Keratinocyte (primary cell): Measurements from ENCODE around the gene STRADB. TPM values are rescaled to one million over a fixed set of nuclear protein-coding genes. Genes with fewer than 3 reads are reported as not detected.

ENCODE experiments used
- DNase-seq: peaks from one replicate; pipeline ENCODE4 v3.0.0-alpha.2; 2011; ENCODE audit warnings: low read depth, missing footprints, low spot score
- FAIRE-seq: peaks from 2 replicates; lab custom pipeline; 2011; peaks lifted over from hg19 to GRCh38; lab: Jason Lieb, UNC
- H2AFZ ChIP-seq: 2 replicates; pipeline ENCODE4 v1.6.0; 2012; ENCODE audit warnings: low read length, control low read depth, inconsistent platforms; ENCODE audit not compliant: control insufficient read depth
- H3K27ac ChIP-seq: 2 replicates; pipeline ENCODE4 v1.5.1; 2011; ENCODE audit warnings: low read length; ENCODE audit not compliant: control insufficient read depth, insufficient read depth
- H3K27me3 ChIP-seq: 3 replicates; pipeline ENCODE4 v1.6.0; 2011; ENCODE audit warnings: low read length; ENCODE audit not compliant: control insufficient read depth, insufficient read depth; ENCODE audit errors: extremely low read depth
- H3K36me3 ChIP-seq, 2 experiments: 2 replicates in 1 of 2; 3 replicates in 1 of 2; pipeline ENCODE4 v1.5.1; 2011; ENCODE audit warnings: low read length in 2 of 2, mild to moderate bottlenecking in 1 of 2; ENCODE audit not compliant: control insufficient read depth in 2 of 2, insufficient read depth in 2 of 2; ENCODE audit errors: extremely low read depth in 1 of 2
- H3K4me1 ChIP-seq: 3 replicates; pipeline ENCODE4 v1.5.1; 2011; ENCODE audit warnings: low read length; ENCODE audit not compliant: control insufficient read depth, insufficient read depth; ENCODE audit errors: extremely low read depth
- H3K4me2 ChIP-seq: 3 replicates; pipeline ENCODE4 v1.6.0; 2011; ENCODE audit warnings: low read depth, low read length; ENCODE audit not compliant: control insufficient read depth, insufficient read depth; ENCODE audit errors: extremely low read depth
- H3K4me3 ChIP-seq, 3 experiments: fragments of 200-600 bp in 1 of 3; sonication (generic) in 1 of 3; 2 replicates in 2 of 3; 3 replicates in 1 of 3; pipeline ENCODE4 v1.5.1; 2011 to 2016; ENCODE audit warnings: low read length in 3 of 3, mild to moderate bottlenecking in 3 of 3, control low read depth in 2 of 3, inconsistent platforms in 1 of 3, low read depth in 1 of 3, mixed read lengths in 1 of 3, mixed run types in 1 of 3, moderate library complexity in 1 of 3; ENCODE audit not compliant: control insufficient read depth in 2 of 3, insufficient read depth in 2 of 3; ENCODE audit errors: extremely low read depth in 1 of 3
- H3K79me2 ChIP-seq: 2 replicates; pipeline ENCODE4 v1.6.0; 2012; ENCODE audit warnings: low read length; ENCODE audit not compliant: control insufficient read depth, insufficient read depth
- H3K9ac ChIP-seq: 3 replicates; pipeline ENCODE4 v1.6.0; 2011; ENCODE audit warnings: low read length; ENCODE audit not compliant: control insufficient read depth, insufficient read depth; ENCODE audit errors: extremely low read depth
- H3K9me1 ChIP-seq: 3 replicates; pipeline ENCODE4 v1.6.0; 2011; ENCODE audit warnings: low read length; ENCODE audit not compliant: control insufficient read depth, insufficient read depth; ENCODE audit errors: extremely low read depth
- H3K9me3 ChIP-seq: 2 replicates; pipeline ENCODE4 v1.5.1; 2012; ENCODE audit warnings: low read depth, low read length; ENCODE audit not compliant: control insufficient read depth
- H4K20me1 ChIP-seq: 3 replicates; pipeline ENCODE4 v1.6.0; 2011; ENCODE audit warnings: low read length; ENCODE audit not compliant: control insufficient read depth, insufficient read depth; ENCODE audit errors: extremely low read depth
- EZH2 ChIP-seq: IDR thresholded peaks from one replicate; pipeline ENCODE4 v1.6.1; 2012; ENCODE audit warnings: inconsistent platforms, mild to moderate bottlenecking, low read length, moderate library complexity
- dilution Hi-C: fragments of 300-500 bp; cut with MboI; formaldehyde crosslinking; loops from one replicate; pipeline ENCODE4 v1.7.0; 2020; ENCODE audit warnings: low sequenced_read_pairs; ENCODE audit not compliant: extremely low pct_ligation_motif_present
- polyA plus RNA-seq, 5 experiments: library from polyadenylated mRNA; depleted of rRNA in 3 of 5; stranded (reverse) in 3 of 5; stranded (forward) in 1 of 5; unstranded in 1 of 5; fragments of >200 nt; gene quantifications; 1 replicate in 1 of 5; 2 replicates in 3 of 5; 3 replicates in 1 of 5; pipeline versions ENCODE4 v1.2.1 to v1.2.3, GENCODE V29; 2011 to 2012; ENCODE audit warnings: missing spikeins in 2 of 5, low read depth in 1 of 5, low replicate concordance in 1 of 5
- TF ChIP-seq, protein P1 (sequence below), 3 experiments: IDR thresholded peaks in 1 of 3; conservative IDR thresholded peaks in 1 of 3; optimal IDR thresholded peaks in 1 of 3; 2 replicates in 2 of 3; 3 replicates in 1 of 3; pipeline versions ENCODE3 to v1.5.1; 2011; ENCODE audit warnings: low read length in 3 of 3, mild to moderate bottlenecking in 3 of 3, moderate library complexity in 2 of 3, control low read depth in 1 of 3, inconsistent platforms in 1 of 3; ENCODE audit not compliant: insufficient read depth in 2 of 3; ENCODE audit errors: extremely low read depth in 1 of 3

STRADB gene
- polyA plus RNA-seq, 1 donor (not counting 4 experiments of a cell fraction or from before 2014, with no cell fraction given): 14.6 TPM

DNA sequence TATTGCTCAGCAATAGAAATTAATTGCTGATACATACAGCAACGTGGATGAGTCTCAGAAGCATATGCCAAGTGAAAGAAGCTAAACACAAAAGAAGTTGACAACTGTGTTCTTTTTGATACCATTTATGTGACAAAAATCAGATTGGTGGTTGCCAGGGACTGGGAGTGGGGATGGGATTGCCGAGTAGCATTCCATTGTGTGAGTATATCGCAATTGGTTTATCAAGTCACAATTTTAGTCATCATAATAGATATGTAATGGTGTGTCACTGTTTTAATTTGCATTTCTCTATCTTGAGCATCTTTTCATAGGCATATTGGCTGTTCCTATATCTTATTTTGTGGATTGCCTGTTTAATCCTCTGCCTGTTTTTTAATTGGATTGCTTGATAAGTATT, 20.9 kb downstream of the STRADB start:
- Histone ChIP-seq H3K4me3 (no peak overlapping the region), H4K20me1 (no peaks in the 10 kb centered on the region), H2AFZ (no peak overlapping the region), H3K27ac (no peak overlapping the region), H3K9ac (no peak overlapping the region), H3K4me2 (no peak overlapping the region), H3K36me3 (peaks cover 0 to 7% of the 10 kb centered on the region in 2 experiments), H3K79me2 (no peaks in the 10 kb centered on the region), H3K9me3 (no peaks in the 10 kb centered on the region), H3K9me1 (no peaks in the 10 kb centered on the region), H3K4me1 (peaks cover 16% of the 10 kb centered on the region), H3K27me3 (no peaks in the 10 kb centered on the region)
- no peak for DNase-seq
- no peak for FAIRE-seq
- dilution Hi-C loops: no loop called here
- TF ChIP-seq EZH2: no peak
- TF ChIP-seq, protein P1, sequence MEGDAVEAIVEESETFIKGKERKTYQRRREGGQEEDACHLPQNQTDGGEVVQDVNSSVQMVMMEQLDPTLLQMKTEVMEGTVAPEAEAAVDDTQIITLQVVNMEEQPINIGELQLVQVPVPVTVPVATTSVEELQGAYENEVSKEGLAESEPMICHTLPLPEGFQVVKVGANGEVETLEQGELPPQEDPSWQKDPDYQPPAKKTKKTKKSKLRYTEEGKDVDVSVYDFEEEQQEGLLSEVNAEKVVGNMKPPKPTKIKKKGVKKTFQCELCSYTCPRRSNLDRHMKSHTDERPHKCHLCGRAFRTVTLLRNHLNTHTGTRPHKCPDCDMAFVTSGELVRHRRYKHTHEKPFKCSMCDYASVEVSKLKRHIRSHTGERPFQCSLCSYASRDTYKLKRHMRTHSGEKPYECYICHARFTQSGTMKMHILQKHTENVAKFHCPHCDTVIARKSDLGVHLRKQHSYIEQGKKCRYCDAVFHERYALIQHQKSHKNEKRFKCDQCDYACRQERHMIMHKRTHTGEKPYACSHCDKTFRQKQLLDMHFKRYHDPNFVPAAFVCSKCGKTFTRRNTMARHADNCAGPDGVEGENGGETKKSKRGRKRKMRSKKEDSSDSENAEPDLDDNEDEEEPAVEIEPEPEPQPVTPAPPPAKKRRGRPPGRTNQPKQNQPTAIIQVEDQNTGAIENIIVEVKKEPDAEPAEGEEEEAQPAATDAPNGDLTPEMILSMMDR (optimal IDR thresholded peaks at IDR 0.05 in 1 of 3, IDR thresholded peaks at IDR 0.05 in 1 of 3, conservative IDR thresholded peaks at IDR 0.05 in 1 of 3; ENCODE audit: extremely low read depth in 1 of 3, insufficient read depth in 2 of 3, low read length in 3 of 3): no peak

DNA sequence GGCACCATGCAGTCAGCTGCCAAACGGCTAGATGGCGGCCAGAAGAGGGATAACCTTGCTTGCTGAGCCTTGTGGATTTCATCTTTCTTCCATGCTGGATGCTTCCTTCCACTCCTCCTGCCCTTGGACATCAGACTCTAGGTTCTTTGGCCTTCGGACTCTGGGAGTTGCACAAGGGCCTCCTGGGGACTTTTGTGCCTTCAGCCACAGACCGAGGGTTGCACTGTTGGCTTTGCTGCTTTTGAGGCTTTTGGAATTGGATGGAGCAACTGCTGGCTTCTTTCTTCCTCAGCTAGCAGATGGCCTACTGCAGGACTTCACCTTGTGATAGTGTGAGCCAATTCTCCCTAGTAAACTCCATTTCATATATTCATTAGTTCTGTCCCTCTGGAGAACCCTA, 31.0 kb downstream of the STRADB start:
- H3K27me3 ChIP-seq: no peaks in the 10 kb centered on the region
- DNase-seq (no peak), FAIRE-seq (no peak)
- no peaks in the 10 kb centered on the region for H3K9me1 ChIP-seq
- no peak overlapping the region for H3K4me3 ChIP-seq
- H3K9me3 ChIP-seq: no peaks in the 10 kb centered on the region
- H2AFZ ChIP-seq: no peak overlapping the region
- H3K27ac ChIP-seq: no peak overlapping the region
- H3K4me2 ChIP-seq: no peak overlapping the region
- dilution Hi-C loops: no loop called here
- H4K20me1 ChIP-seq: no peaks in the 10 kb centered on the region
- no peaks in the 10 kb centered on the region for H3K79me2 ChIP-seq
- H3K36me3 ChIP-seq: no peaks in the 10 kb centered on the region
- TF ChIP-seq, protein P1 (optimal IDR thresholded peaks at IDR 0.05 in 1 of 3, IDR thresholded peaks at IDR 0.05 in 1 of 3, conservative IDR thresholded peaks at IDR 0.05 in 1 of 3; ENCODE audit: extremely low read depth in 1 of 3, insufficient read depth in 2 of 3, low read length in 3 of 3): no peak
- TF ChIP-seq EZH2: no peak
- no peak overlapping the region for H3K9ac ChIP-seq
- H3K4me1 ChIP-seq: no peaks in the 10 kb centered on the region
